ENCODE data around the gene EMID1.

EMID1 gene

DNA sequence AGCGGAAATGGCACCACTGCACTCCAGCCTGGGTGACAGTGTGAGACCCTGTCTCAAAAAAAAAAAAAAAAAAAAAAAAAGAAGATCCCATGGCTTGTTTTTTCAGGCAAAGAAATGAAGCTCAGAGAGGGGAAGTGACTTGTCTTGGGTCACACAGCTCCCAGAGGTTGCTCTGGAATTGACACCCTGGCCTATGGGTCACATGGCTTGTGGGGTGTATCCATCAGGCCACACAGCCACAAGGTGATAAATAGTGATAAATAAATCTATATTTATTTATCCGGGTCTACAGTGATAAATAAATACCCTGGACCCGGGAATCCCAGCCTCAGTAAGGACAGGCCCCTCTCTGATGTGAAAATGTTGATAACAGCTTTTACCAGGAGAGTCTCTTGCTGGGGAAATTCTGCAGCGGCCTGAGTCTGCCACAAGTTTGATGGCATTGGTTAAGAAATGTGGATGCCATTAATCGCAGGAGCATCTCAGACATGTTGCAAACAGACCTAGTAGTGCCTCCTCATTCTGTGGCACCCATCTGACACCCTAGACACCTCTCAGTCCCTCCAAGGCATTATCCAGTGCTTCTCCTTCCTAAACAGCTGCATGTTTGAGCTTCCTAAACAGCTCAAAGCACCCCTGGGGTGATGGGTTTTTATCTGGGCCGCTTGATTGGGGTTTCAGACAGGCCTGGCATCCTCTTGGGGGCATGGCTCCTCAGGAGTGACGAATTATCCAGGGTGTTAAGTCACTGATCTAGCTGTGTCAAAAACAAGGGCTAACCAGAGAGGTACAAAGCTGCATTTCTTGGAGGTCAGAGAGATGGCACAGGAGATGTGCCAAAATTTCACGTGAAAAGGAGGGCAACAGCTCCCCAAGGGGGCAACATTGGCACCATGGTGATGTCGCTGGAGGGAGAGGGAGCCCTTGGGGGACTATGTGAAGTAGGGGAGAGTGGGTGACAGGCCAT is 1.9 kb upstream of the EMID1 start:
- TF ChIP-seq, protein P1, sequence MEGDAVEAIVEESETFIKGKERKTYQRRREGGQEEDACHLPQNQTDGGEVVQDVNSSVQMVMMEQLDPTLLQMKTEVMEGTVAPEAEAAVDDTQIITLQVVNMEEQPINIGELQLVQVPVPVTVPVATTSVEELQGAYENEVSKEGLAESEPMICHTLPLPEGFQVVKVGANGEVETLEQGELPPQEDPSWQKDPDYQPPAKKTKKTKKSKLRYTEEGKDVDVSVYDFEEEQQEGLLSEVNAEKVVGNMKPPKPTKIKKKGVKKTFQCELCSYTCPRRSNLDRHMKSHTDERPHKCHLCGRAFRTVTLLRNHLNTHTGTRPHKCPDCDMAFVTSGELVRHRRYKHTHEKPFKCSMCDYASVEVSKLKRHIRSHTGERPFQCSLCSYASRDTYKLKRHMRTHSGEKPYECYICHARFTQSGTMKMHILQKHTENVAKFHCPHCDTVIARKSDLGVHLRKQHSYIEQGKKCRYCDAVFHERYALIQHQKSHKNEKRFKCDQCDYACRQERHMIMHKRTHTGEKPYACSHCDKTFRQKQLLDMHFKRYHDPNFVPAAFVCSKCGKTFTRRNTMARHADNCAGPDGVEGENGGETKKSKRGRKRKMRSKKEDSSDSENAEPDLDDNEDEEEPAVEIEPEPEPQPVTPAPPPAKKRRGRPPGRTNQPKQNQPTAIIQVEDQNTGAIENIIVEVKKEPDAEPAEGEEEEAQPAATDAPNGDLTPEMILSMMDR (IDR thresholded peaks at IDR 0.05): no peak

DNA sequence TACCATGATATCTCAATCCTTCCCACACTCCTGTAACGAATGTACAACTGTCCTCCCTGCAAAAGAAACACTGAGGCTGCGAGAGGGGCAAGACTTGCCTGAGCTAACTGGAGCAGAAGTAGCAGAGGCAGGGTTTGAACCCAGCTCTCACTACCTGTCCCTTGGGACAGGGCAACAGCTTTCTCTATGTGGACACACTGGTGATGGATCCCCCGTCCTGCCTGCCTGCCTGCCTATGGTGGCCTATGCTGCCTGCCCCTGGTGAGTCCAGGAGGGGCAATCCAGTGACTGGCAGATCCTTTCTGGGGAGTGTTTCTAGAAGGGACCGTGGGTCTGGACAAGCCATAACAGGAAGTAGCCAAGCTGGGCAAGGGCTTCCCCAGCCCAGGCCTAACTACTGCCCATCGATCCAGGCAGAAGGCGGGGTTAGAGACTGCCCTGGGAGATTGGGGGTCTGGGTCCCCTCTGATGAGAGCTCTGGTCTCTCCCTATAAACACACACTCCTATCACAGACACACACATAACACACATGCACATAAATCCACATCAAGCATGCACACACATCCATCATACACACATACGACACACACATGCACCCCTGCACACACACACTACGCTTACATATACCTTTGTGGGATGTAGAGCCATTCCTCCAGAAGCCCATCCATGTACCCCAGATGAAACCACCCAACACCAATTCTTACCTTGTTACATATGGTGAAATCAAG is 1.1 kb upstream of the EMID1 start:
- TF ChIP-seq, protein P1 (IDR thresholded peaks at IDR 0.05): no peak

DNA sequence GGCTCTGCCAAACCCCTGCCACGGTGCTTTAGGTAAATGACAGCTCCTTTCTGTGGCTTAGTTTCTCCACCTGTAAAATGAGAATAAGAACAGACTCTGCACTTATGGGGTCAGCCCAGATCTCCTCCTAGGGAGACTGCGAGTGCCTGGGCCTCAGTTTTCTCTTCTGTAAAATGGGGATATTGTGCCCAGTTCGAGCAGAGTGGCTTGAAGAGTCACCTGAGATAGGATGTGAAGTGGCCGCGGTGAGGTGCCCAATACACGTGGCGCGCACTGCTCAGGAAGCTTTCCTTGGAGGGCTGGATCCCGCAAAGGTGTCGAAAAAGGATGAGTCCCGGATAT is 473 bp upstream of the EMID1 start:
- TF ChIP-seq, protein P1 (IDR thresholded peaks at IDR 0.05): no peak

DNA sequence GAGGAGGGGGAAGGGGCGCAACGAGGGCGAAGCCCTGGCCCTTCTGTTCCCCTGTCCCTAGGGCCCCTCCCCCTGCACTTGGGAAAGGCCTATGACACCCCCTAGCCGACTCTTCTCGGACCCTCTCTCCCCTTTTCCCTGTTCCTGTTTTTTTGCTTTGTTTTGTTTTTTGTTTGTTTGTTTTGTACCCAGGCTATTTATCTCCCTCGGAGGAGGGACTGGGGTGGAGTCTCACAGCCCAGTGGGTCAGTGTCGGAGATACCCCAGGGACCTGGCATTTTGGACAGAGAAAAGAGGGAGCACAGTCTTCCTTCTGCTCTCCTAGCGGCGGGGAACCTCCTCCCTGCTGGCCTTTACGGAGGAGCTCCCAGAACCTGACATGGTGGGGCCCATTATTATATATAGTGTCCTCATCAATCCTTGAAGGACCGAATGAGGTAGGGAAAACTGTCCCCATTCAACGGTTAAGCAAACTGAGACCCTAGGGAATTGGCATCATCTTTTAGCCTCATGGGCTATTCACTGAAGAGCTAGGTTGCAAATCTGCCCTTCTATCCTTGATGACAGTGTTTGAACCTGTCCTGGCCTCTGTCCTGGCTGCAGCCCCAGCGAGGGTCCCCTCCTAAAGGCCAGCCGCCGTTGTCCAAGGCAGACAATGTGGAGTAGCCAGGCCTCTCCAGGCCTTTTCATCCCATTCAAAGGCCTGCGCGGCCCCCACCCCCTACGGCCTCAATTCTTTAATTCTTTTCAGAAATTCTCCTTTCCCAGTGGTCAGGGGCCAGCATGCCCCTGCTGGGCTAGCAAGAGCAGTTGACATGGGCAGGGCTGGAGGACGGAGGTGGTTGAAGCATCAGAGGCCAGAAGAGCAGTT is 911 bp downstream of the EMID1 start:
- TF ChIP-seq, protein P1 (IDR thresholded peaks at IDR 0.05): no peak

DNA sequence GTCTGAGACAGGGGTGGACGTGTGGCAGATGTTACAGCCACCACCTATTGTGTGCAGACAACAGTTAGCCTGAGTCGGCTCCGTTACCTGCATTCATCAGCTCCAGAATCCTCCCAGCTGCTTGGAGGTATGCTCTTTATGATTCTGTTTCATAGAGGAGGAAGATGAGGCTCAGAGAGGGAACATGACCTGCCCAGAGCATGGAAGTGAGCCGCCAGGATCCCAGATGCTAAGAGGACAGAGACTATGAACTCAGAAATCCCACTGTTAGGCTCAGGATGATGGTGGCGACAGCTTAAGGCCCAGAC is 1.5 kb downstream of the EMID1 start:
- TF ChIP-seq, protein P1 (IDR thresholded peaks at IDR 0.05): no peak

DNA sequence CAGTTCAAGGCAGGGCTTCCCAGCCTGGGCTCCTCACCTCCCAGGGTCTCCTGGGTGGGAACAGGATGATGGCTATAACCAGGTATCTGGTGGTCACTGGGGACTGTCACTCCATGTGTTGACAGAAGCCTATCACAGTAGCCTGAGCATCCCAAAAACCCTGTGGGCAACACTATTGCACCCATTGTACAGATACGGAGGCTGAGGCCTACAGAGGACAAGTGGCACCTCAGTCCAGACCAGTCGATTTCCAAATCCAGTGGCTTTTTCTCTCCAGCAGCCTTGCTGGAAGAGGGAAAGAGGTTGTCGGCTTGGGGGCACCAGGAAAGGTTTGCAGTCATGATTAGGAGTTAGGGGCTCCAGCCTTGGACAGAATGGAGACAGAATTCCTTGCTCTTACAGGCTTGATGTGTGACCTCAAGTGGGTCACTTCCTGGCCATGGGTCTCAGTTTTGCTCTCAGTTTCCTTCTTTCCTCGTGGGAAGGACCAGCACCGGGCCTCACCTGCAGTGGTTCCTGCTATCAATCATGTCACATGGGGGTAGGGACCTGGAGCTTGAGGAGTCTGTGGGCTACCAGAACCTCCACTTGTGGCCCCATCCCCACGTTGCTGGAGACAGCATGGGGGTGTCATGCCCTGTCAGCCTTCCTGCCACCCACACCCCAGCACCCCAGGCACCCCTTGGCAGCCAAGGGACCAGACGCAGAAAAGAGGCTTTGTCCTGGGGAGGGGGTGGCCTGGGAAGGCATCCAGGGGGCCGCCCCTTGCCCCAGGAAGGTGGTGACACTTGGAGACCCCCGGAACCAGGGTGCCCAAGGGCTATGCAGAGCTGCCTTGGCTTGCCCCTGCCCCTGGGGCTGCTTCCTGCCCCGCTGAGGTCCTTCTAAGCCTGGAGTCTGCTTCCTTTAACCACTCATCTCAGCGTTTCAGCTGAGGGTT is 2.1 kb downstream of the EMID1 start:
- TF ChIP-seq, protein P1 (IDR thresholded peaks at IDR 0.05): no peak

All from LNCAP (cell line).